Measurements from ENCODE around the gene CLTCL1.
"Not testable (repeated sequence)": the region's sequence is repeated elsewhere in the genome, so short reads cannot be mapped to it uniquely, and the experiment has no call there.

Gene CLTCL1

GRCh38 chr22:19307872-19308271 lies 16.4 kb upstream of the CLTCL1 start:
- H3K4me3 Mint-ChIP-seq: no peak overlapping the region
- H3K27ac Mint-ChIP-seq: no peak overlapping the region
- H3K4me1 Mint-ChIP-seq (ENCODE audit: low read depth): no peaks in the 10 kb centered on the region

GRCh38 chr22:19306535-19306934 lies 15.0 kb upstream of the CLTCL1 start:
- not testable (repeated sequence) for H3K4me1 Mint-ChIP-seq (ENCODE audit: low read depth); H3K27me3 Mint-ChIP-seq; DNase-seq; H3K27ac Mint-ChIP-seq; H3K4me3 Mint-ChIP-seq; H3K9me3 Mint-ChIP-seq; H3K36me3 Mint-ChIP-seq (ENCODE audit: low read depth)

More at GRCh38 chr22:19307872-19308271, 16.4 kb upstream of the CLTCL1 start:
- DNase-seq: no peak
- Mint-ChIP-seq H3K9me3 (no peaks in the 10 kb centered on the region), H3K36me3 (ENCODE audit: low read depth) (no peaks in the 10 kb centered on the region), H3K27me3 (no peaks in the 10 kb centered on the region)

- Mint-ChIP-seq H3K27ac (no peak overlapping the region), H3K27me3 (no peaks in the 10 kb centered on the region), H3K4me3 (no peak overlapping the region), H3K4me1 (ENCODE audit: low read depth) (no peaks in the 10 kb centered on the region), H3K36me3 (ENCODE audit: low read depth) (no peaks in the 10 kb centered on the region), H3K9me3 (no peaks in the 10 kb centered on the region)
- DNase-seq: no peak
Measured at GRCh38 chr22:19304547-19304946, 13.0 kb upstream of the CLTCL1 start.

GRCh38 chr22:19303785-19304184 lies 12.3 kb upstream of the CLTCL1 start:
- H3K36me3 Mint-ChIP-seq (ENCODE audit: low read depth): no peaks in the 10 kb centered on the region
- H3K4me1 Mint-ChIP-seq (ENCODE audit: low read depth): no peaks in the 10 kb centered on the region
- H3K27me3 Mint-ChIP-seq: no peaks in the 10 kb centered on the region
- H3K27ac Mint-ChIP-seq: no peak overlapping the region
- no peak for DNase-seq
- H3K9me3 Mint-ChIP-seq: no peaks in the 10 kb centered on the region
- H3K4me3 Mint-ChIP-seq: no peak overlapping the region

GRCh38 chr22:19295733-19296132 lies 4.2 kb upstream of the CLTCL1 start:
- H3K27ac Mint-ChIP-seq: no peak overlapping the region
- H3K36me3 Mint-ChIP-seq (ENCODE audit: low read depth): peaks cover 2% of the 10 kb centered on the region
- peaks cover 4% of the 10 kb centered on the region for H3K27me3 Mint-ChIP-seq

GRCh38 chr22:19292458-19293230 lies 1.1 kb upstream of the CLTCL1 start:
- Mint-ChIP-seq H3K27me3 (peaks cover 23% of the 10 kb centered on the region), H3K36me3 (ENCODE audit: low read depth) (peaks cover 2% of the 10 kb centered on the region)

More at GRCh38 chr22:19295733-19296132, 4.2 kb upstream of the CLTCL1 start:
- Mint-ChIP-seq H3K4me1 (ENCODE audit: low read depth) (peaks cover 12% of the 10 kb centered on the region), H3K9me3 (no peaks in the 10 kb centered on the region), H3K4me3 (no peak overlapping the region)
- no peak for DNase-seq

GRCh38 chr22:19291218-19291579 lies 320 bp downstream of the CLTCL1 start:
- H3K27ac Mint-ChIP-seq: no peak overlapping the region

More at GRCh38 chr22:19292458-19293230, 1.1 kb upstream of the CLTCL1 start:
- no peak for DNase-seq
- peaks cover 25% of the 10 kb centered on the region for H3K4me1 Mint-ChIP-seq (ENCODE audit: low read depth)
- peak overlapping the region; percentile 86 for H3K4me3 Mint-ChIP-seq
- peak overlapping the region; percentile 66 for H3K27ac Mint-ChIP-seq
- no peaks in the 10 kb centered on the region for H3K9me3 Mint-ChIP-seq

GRCh38 chr22:19290400-19291217 lies 910 bp downstream of the CLTCL1 start:
- no peaks in the 10 kb centered on the region for H3K9me3 Mint-ChIP-seq
- H3K4me1 Mint-ChIP-seq (ENCODE audit: low read depth): peaks cover 25% of the 10 kb centered on the region
- no peak overlapping the region for H3K27ac Mint-ChIP-seq
- peaks cover 27% of the 10 kb centered on the region for H3K27me3 Mint-ChIP-seq
- H3K36me3 Mint-ChIP-seq (ENCODE audit: low read depth): peaks cover 2% of the 10 kb centered on the region
- H3K4me3 Mint-ChIP-seq: peak overlapping the region; percentile 73
- peak; percentile 57 for DNase-seq

More at GRCh38 chr22:19291218-19291579, 320 bp downstream of the CLTCL1 start:
- peaks cover 25% of the 10 kb centered on the region for H3K4me1 Mint-ChIP-seq (ENCODE audit: low read depth)
- peaks cover 27% of the 10 kb centered on the region for H3K27me3 Mint-ChIP-seq
- peak overlapping the region; percentile 73 for H3K4me3 Mint-ChIP-seq
- no peaks in the 10 kb centered on the region for H3K9me3 Mint-ChIP-seq
- H3K36me3 Mint-ChIP-seq (ENCODE audit: low read depth): peaks cover 2% of the 10 kb centered on the region
- no peak for DNase-seq

- Mint-ChIP-seq H3K27me3 (peaks cover 27% of the 10 kb centered on the region), H3K27ac (no peak overlapping the region), H3K4me1 (ENCODE audit: low read depth) (peaks cover 25% of the 10 kb centered on the region), H3K4me3 (no peak overlapping the region), H3K9me3 (no peaks in the 10 kb centered on the region), H3K36me3 (ENCODE audit: low read depth) (peaks cover 2% of the 10 kb centered on the region)
- DNase-seq: no peak
Measured at GRCh38 chr22:19289475-19290161, 1.9 kb downstream of the CLTCL1 start.

GRCh38 chr22:19287889-19288288 lies 3.6 kb downstream of the CLTCL1 start:
- H3K27ac Mint-ChIP-seq: no peak overlapping the region
- H3K36me3 Mint-ChIP-seq (ENCODE audit: low read depth): peaks cover 2% of the 10 kb centered on the region
- no peaks in the 10 kb centered on the region for H3K9me3 Mint-ChIP-seq
- peaks cover 25% of the 10 kb centered on the region for H3K4me1 Mint-ChIP-seq (ENCODE audit: low read depth)
- no peak overlapping the region for H3K4me3 Mint-ChIP-seq
- DNase-seq: no peak
- H3K27me3 Mint-ChIP-seq: peaks cover 27% of the 10 kb centered on the region

- Mint-ChIP-seq H3K36me3 (ENCODE audit: low read depth) (peaks cover 2% of the 10 kb centered on the region), H3K27ac (no peak overlapping the region), H3K4me3 (no peak overlapping the region), H3K4me1 (ENCODE audit: low read depth) (peaks cover 22% of the 10 kb centered on the region), H3K9me3 (no peaks in the 10 kb centered on the region), H3K27me3 (peaks cover 27% of the 10 kb centered on the region)
- DNase-seq: no peak
Measured at GRCh38 chr22:19287076-19287707, 4.3 kb downstream of the CLTCL1 start.

GRCh38 chr22:19285831-19286230 lies 5.7 kb downstream of the CLTCL1 start:
- Mint-ChIP-seq H3K36me3 (ENCODE audit: low read depth) (no peaks in the 10 kb centered on the region), H3K4me1 (ENCODE audit: low read depth) (peaks cover 15% of the 10 kb centered on the region), H3K4me3 (no peak overlapping the region), H3K27me3 (peaks cover 24% of the 10 kb centered on the region), H3K27ac (no peak overlapping the region), H3K9me3 (no peaks in the 10 kb centered on the region)
- no peak for DNase-seq

- H3K9me3 Mint-ChIP-seq; H3K27me3 Mint-ChIP-seq; H3K4me3 Mint-ChIP-seq; DNase-seq; H3K27ac Mint-ChIP-seq; H3K36me3 Mint-ChIP-seq (ENCODE audit: low read depth); H3K4me1 Mint-ChIP-seq (ENCODE audit: low read depth): not testable (repeated sequence)
Measured at GRCh38 chr22:19279143-19279542, 12.4 kb downstream of the CLTCL1 start.

- H3K27me3 Mint-ChIP-seq: no peaks in the 10 kb centered on the region
- H3K9me3 Mint-ChIP-seq: no peaks in the 10 kb centered on the region
- H3K4me1 Mint-ChIP-seq (ENCODE audit: low read depth): no peaks in the 10 kb centered on the region
- H3K36me3 Mint-ChIP-seq (ENCODE audit: low read depth): no peaks in the 10 kb centered on the region
- no peak for DNase-seq
- no peak overlapping the region for H3K4me3 Mint-ChIP-seq
- no peak overlapping the region for H3K27ac Mint-ChIP-seq
Measured at GRCh38 chr22:19277785-19278184, 13.7 kb downstream of the CLTCL1 start.
